Measurements from ENCODE around the gene C16orf96. TPM values are rescaled to one million over a fixed set of nuclear protein-coding genes. Genes with fewer than 3 reads are reported as not detected.

C16orf96 gene
- total and polyA plus RNA-seq, 2 donors (not counting 1 experiment from before 2014, with no cell fraction given) = 0.31 to 0.79 TPM

- WGBS (ENCODE audit: insufficient coverage) = 1% methylated on average over 89 of the region's 92 CpGs
- H3K4me1 ChIP-seq (ENCODE audit: control insufficient read depth in 2 of 2, insufficient read depth in 2 of 2, low read length in 2 of 2) = peaks cover 28 to 39% of the 10 kb centered on the region in 2 donors
These were observed 57.8 kb downstream of the C16orf96 start for GRCh38 chr16:4613636-4614570.

More at GRCh38 chr16:4613636-4614570, 57.8 kb downstream of the C16orf96 start:
- Histone ChIP-seq H3K4me2 (replicated peaks; ENCODE audit: low read depth, low read length, poor library complexity, severe bottlenecking) (peak overlapping the region; percentile 99), H3K79me2 (ENCODE audit: control insufficient read depth, insufficient read depth, low read length) (peaks cover 37% of the 10 kb centered on the region), H3K36me3 (replicated peaks in 1 of 2; ENCODE audit: control extremely low read depth in 1 of 2, control insufficient read depth in 1 of 2, extremely low read depth in 1 of 2, insufficient read depth in 2 of 2, low read length in 1 of 2) (peaks cover 0 to 3% of the 10 kb centered on the region in 2 experiments), H3K9ac (ENCODE audit: low read length) (peak overlapping the region; percentile 78), H4K20me1 (ENCODE audit: control insufficient read depth, insufficient read depth, low read length, poor library complexity, severe bottlenecking) (peaks cover 50% of the 10 kb centered on the region), H3K9me3 (ENCODE audit: control extremely low read depth in 1 of 3, control insufficient read depth in 2 of 3, insufficient read depth in 1 of 3, low read length in 2 of 3) (peaks cover 0 to 9% (median 0%) of the 10 kb centered on the region in 3 donors), H3K27ac (ENCODE audit: low read length in 2 of 2) (peak overlapping the region in 1 of 2 donors; percentile 15), H3K27me3 (replicated peaks in 1 of 4; ENCODE audit: control extremely low read depth in 1 of 4, control insufficient read depth in 3 of 4, insufficient read depth in 4 of 4, low read length in 3 of 4) (no peaks in the 10 kb centered on the region), H2AFZ (ENCODE audit: insufficient read depth, low read depth, low read length, poor library complexity, severe bottlenecking) (peak overlapping the region; percentile 83), H3K4me3 (ENCODE audit: control extremely low read depth in 1 of 5, extremely low read depth in 1 of 5, insufficient read depth in 1 of 5, low read depth in 2 of 5, low read length in 4 of 5) (peak overlapping the region; percentile 8 to 81 (median 72))
- Mint-ChIP-seq H3K4me1 (peaks cover 29% of the 10 kb centered on the region), H3K4me3 (peak overlapping the region; percentile 89), H3K27ac (peak overlapping the region; percentile 70), H3K27me3 (no peaks in the 10 kb centered on the region), H3K9me3 (ENCODE audit: insufficient read depth) (no peaks in the 10 kb centered on the region)
- TF ChIP-seq EZH2 (IDR thresholded peaks at IDR 0.05; ENCODE audit: borderline replicate concordance, insufficient read depth, low read depth, low read length, poor library complexity, severe bottlenecking) (no peak), CTCF (IDR thresholded peaks at IDR 0.05) (no peak)
- ATAC-seq (ENCODE audit: low read depth) (no peak), DNase-seq (peak; percentile 56)
- CTCF ChIA-PET = interaction anchor here (1.0 to 5.4 kb wide), 4 partner anchors 12 to 120 kb away, joined by 3 to 50 read pairs (median 8); partner anchors contain the start of genes ANKS3, DNAAF8 and MGRN1
- POLR2A ChIA-PET = interaction anchor here (0.6 to 3.3 kb wide), 3 partner anchors 11 to 341 kb away, joined by 3 to 33 read pairs (median 6); partner anchors contain the start of genes MGRN1 and TFAP4
- intact Hi-C loops (cut with micrococcal nuclease) = loop anchor here (1.0 to 10.0 kb wide), 3 partner anchors 76 to 1349 kb away; partner anchors contain the start of genes ADCY9 and CDIP1
